Liver (tissue), 9 donors: Measurements from ENCODE around the gene YOD1. TPM values are rescaled to one million over a fixed set of nuclear protein-coding genes. Genes with fewer than 3 reads are reported as not detected.

Source experiments
- DNase-seq: peaks from one replicate; pipeline ENCODE4 v3.0.0-alpha.2; 2017; ENCODE audit warnings: low spot score
- H3K27ac ChIP-seq, 2 donors: one replicate each; pipeline ENCODE4 v1.7.0; 2013; ENCODE audit warnings: inconsistent platforms in 2 of 2, low read length in 2 of 2, control low read depth in 1 of 2, low read depth in 1 of 2, mild to moderate bottlenecking in 1 of 2
- H3K27me3 ChIP-seq, 4 donors: one replicate each; pipeline versions ENCODE4 v1.6.1 to v1.7.0; 2013; ENCODE audit warnings: low read length in 3 of 4, inconsistent platforms in 1 of 4, mild to moderate bottlenecking in 1 of 4, moderate library complexity in 1 of 4; ENCODE audit not compliant: control insufficient read depth in 4 of 4, insufficient read depth in 4 of 4
- H3K36me3 ChIP-seq, 4 donors: one replicate each; pipeline versions ENCODE4 v1.6.1 to v1.7.0; 2013; ENCODE audit warnings: low read length in 3 of 4, mild to moderate bottlenecking in 3 of 4, low read depth in 1 of 4, moderate library complexity in 1 of 4; ENCODE audit not compliant: control insufficient read depth in 4 of 4, insufficient read depth in 3 of 4
- H3K4me1 ChIP-seq, 4 donors: one replicate each; pipeline versions ENCODE4 v1.6.1 to v1.7.0; 2013; ENCODE audit warnings: low read length in 3 of 4, mild to moderate bottlenecking in 3 of 4, moderate library complexity in 1 of 4; ENCODE audit not compliant: control insufficient read depth in 4 of 4, insufficient read depth in 4 of 4
- H3K4me3 ChIP-seq, 3 donors: one replicate each; pipeline versions ENCODE4 v1.6.1 to v1.7.0; 2013; ENCODE audit warnings: low read length in 3 of 3, control low read depth in 1 of 3, low read depth in 1 of 3, mild to moderate bottlenecking in 1 of 3
- H3K9ac ChIP-seq, 2 donors: one replicate each; pipeline ENCODE4 v1.7.0; 2013; ENCODE audit warnings: low read length in 2 of 2, mild to moderate bottlenecking in 2 of 2, moderate library complexity in 2 of 2, control low read depth in 1 of 2, low read depth in 1 of 2
- H3K9me3 ChIP-seq, 4 donors: one replicate each; pipeline versions ENCODE4 v1.6.1 to v1.7.0; 2013; ENCODE audit warnings: low read length in 3 of 4; ENCODE audit not compliant: control insufficient read depth in 4 of 4
- EGR1 ChIP-seq, 2 donors: IDR thresholded peaks; 2 replicates each; pipeline ENCODE4 v1.6.1; 2016 to 2018; ENCODE audit warnings: antibody characterized with exemption in 2 of 2, low read depth in 2 of 2
- FOXA1 ChIP-seq: IDR thresholded peaks from 2 replicates; pipeline ENCODE4 v1.6.1; 2016; ENCODE audit warnings: antibody characterized with exemption
- FOXA2 ChIP-seq: IDR thresholded peaks from 2 replicates; pipeline ENCODE4 v1.6.1; 2016; ENCODE audit warnings: antibody characterized with exemption
- GABPA ChIP-seq, 2 donors: IDR thresholded peaks in 1 of 2; conservative IDR thresholded peaks in 1 of 2; 2 replicates each; pipeline ENCODE4 v1.6.1; 2016; ENCODE audit warnings: antibody characterized with exemption in 2 of 2, mild to moderate bottlenecking in 1 of 2, moderate library complexity in 1 of 2
- HNF4A ChIP-seq, 2 donors: conservative IDR thresholded peaks; 2 replicates each; pipeline ENCODE4 v1.6.1; 2016; ENCODE audit warnings: antibody characterized with exemption in 2 of 2, mild to moderate bottlenecking in 2 of 2
- HNF4G ChIP-seq: IDR thresholded peaks from 2 replicates; pipeline ENCODE4 v1.6.1; 2016; ENCODE audit warnings: antibody characterized with exemption
- JUND ChIP-seq, 2 donors: IDR thresholded peaks; 2 replicates each; pipeline ENCODE4 v1.6.1; 2016; ENCODE audit warnings: antibody characterized with exemption in 2 of 2
- NR2F2 ChIP-seq: IDR thresholded peaks from 2 replicates; pipeline ENCODE4 v1.6.1; 2016; ENCODE audit warnings: antibody characterized with exemption
- RAD21 ChIP-seq, 2 donors: IDR thresholded peaks; 2 replicates each; pipeline ENCODE4 v1.6.1; 2016; ENCODE audit warnings: antibody characterized with exemption in 2 of 2, mild to moderate bottlenecking in 2 of 2
- RXRA ChIP-seq, 2 donors: IDR thresholded peaks; 2 replicates each; pipeline ENCODE4 v1.6.1; 2017 to 2018; ENCODE audit warnings: antibody characterized with exemption in 2 of 2, mild to moderate bottlenecking in 1 of 2
- SP1 ChIP-seq: IDR thresholded peaks from 2 replicates; pipeline ENCODE4 v1.6.1; 2018; ENCODE audit warnings: antibody characterized with exemption, mild to moderate bottlenecking
- TAF1 ChIP-seq: conservative IDR thresholded peaks from 2 replicates; pipeline ENCODE4 v1.6.1; 2016; ENCODE audit warnings: antibody characterized with exemption, mild to moderate bottlenecking
- YY1 ChIP-seq: IDR thresholded peaks from 2 replicates; pipeline ENCODE4 v1.6.1; 2016; ENCODE audit warnings: antibody characterized with exemption, mild to moderate bottlenecking
- WGBS: extraction: QIAGEN DNeasy Blood & Tissue Kit; methylation state at CpG from one replicate; pipeline ENCODE4 v1.1.7; 2013; 5-methylcytosine and 5-hydroxymethylcytosine counted together
- polyA plus RNA-seq, 2 donors: library from polyadenylated mRNA; stranded (reverse) in 1 of 2; unstranded in 1 of 2; fragments of 200-250 nt in 1 of 2; fragments of >200 nt in 1 of 2; fragmentation: Nextera tagmentation in 1 of 2; extraction: Ambion mirVana in 1 of 2; gene quantifications; one replicate each; pipeline versions ENCODE4 v1.2.1 to v1.2.3, GENCODE V29; 2013 to 2015
- total RNA-seq, 2 donors: library from RNA; depleted of rRNA; stranded (reverse); fragments of >200 nt; gene quantifications; one replicate each; pipeline ENCODE4 v1.2.3, GENCODE V29; 2014
- TF ChIP-seq, protein P1 (sequence below): IDR thresholded peaks from 2 replicates; pipeline ENCODE4 v1.6.1; 2016; ENCODE audit warnings: antibody characterized with exemption
- TF ChIP-seq, protein P2 (sequence below): IDR thresholded peaks from 2 replicates; pipeline ENCODE4 v1.6.1; 2016; ENCODE audit warnings: antibody characterized with exemption
- TF ChIP-seq, protein P3 (sequence below): IDR thresholded peaks from 2 replicates; pipeline ENCODE4 v1.6.1; 2016; ENCODE audit warnings: antibody characterized with exemption, mild to moderate bottlenecking
- TF ChIP-seq, protein P4 (sequence below): IDR thresholded peaks from 2 replicates; pipeline ENCODE4 v1.6.1; 2016; ENCODE audit warnings: antibody characterized with exemption
- TF ChIP-seq, protein P5 (sequence below): fragments of 150-350 bp; IDR thresholded peaks from 2 replicates; pipeline ENCODE4 v1.5.1; 2017; ENCODE audit warnings: improper control_type of control experiment, low read depth, low read length; ENCODE audit not compliant: missing input control
- donor health status: healthy.
- donor health status: healthy.
- donor health status: healthy.
- donor health status: healthy.
- donor health status: healthy.

The YOD1 gene
- total and polyA plus RNA-seq, 4 donors: 1.3 to 79.4 (median 4.7) TPM

DNA sequence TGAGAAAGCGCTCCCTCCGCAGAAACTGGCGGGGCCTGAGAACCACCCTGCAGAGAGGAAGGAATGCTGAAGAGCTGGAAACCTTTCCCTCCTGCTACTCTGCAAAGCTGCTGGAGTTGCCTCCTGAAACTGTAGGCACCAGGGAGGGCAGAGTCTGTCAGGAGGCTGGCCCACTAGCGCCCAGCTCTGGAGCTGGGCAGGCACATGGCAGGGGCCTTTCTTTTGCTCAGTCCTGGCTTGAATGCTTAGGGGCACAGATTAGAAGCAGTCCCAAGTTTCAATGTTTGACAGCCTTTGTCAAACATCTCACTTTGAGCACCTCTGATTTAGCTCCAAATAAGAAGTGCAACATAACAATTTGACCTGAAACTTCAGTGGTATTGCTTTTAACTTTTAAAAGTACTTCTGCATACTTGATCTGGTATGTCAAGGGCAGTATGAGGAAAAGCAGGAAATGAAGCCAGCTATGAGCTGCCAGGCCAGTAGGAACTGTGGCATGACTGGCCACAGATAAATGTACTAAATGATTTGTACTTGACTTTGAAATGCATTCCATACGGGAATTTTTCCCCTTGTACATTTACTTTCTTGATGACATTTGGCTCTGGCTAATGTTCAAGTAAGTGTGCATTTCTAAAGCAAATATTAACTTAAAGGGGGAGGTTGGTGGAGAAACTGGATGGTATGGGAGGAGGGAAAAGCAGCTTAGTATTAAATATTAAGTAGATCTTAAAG is 25.7 kb downstream of the YOD1 start:
- Histone ChIP-seq H3K27ac (peak overlapping the region in 1 of 2 donors; percentile 33), H3K36me3 (no peaks in the 10 kb centered on the region), H3K9ac (no peak overlapping the region), H3K27me3 (no peaks in the 10 kb centered on the region), H3K4me3 (no peak overlapping the region), H3K9me3 (no peaks in the 10 kb centered on the region), H3K4me1 (peaks cover 3 to 14% (median 9%) of the 10 kb centered on the region in 4 donors)
- DNase-seq: peak; percentile 63
- TF ChIP-seq, protein P1, sequence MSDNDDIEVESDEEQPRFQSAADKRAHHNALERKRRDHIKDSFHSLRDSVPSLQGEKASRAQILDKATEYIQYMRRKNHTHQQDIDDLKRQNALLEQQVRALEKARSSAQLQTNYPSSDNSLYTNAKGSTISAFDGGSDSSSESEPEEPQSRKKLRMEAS: no peak
- TF ChIP-seq SP1: peak; percentile 6
- WGBS: 65% methylated on average over 5 of the region's 5 CpGs

DNA sequence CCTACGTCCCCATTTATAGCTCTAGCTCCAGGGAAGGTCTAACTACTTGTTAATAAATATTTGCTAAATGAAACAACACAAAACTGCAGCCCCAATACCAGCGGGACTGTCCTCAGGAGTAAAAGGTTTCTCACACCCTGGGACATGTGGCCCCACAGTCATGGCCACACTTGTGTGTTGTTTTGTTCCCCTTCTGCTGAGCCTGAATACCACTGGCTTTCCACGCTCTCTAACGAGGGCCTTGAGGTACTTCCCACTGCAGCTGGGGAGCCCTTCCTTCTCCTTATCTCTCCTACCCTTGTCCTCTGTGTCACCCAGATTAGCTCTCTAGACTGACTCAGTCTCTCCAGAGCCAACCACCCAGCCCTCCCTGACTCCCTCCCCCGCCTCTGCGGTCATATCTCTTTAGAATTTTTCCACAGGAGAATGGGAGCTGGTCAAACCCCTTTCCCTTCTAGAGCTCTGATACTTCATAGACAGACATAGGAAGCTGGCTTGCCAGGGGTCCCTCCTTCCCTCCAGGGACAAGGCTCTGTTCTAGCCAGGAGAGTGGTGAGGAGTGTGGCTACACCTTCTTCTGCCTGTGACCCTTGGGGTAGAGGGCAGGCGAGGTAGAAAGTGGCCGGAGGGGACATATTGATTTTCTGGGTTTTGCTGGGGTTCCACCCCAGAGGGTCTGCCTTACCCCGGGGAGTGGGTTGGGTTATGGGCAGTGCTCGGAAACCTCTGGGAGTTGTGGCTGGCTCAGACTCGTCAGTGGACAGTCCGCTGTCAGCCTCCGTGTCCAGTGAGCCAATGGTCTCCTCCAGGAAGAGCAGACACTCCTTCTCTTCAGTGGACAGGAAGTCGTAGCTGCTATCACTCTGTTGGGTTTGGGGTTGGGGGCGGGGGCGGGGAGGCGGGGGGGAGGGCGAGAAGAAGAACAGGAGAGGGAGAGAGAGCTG is 26.5 kb downstream of the YOD1 start:
- no peak overlapping the region for H3K4me3 ChIP-seq
- H3K9me3 ChIP-seq: no peaks in the 10 kb centered on the region
- no peak for TF ChIP-seq EGR1 (IDR thresholded peaks at IDR 0.05; ENCODE audit: low read depth in 2 of 2)
- no peak for TF ChIP-seq RXRA (IDR thresholded peaks at IDR 0.05)
- TF ChIP-seq, protein P1: no peak
- TF ChIP-seq NR2F2: no peak
- TF ChIP-seq, protein P2, sequence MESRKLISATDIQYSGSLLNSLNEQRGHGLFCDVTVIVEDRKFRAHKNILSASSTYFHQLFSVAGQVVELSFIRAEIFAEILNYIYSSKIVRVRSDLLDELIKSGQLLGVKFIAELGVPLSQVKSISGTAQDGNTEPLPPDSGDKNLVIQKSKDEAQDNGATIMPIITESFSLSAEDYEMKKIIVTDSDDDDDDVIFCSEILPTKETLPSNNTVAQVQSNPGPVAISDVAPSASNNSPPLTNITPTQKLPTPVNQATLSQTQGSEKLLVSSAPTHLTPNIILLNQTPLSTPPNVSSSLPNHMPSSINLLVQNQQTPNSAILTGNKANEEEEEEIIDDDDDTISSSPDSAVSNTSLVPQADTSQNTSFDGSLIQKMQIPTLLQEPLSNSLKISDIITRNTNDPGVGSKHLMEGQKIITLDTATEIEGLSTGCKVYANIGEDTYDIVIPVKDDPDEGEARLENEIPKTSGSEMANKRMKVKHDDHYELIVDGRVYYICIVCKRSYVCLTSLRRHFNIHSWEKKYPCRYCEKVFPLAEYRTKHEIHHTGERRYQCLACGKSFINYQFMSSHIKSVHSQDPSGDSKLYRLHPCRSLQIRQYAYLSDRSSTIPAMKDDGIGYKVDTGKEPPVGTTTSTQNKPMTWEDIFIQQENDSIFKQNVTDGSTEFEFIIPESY: no peak
- TF ChIP-seq RAD21 (IDR thresholded peaks at IDR 0.05): no peak
- TF ChIP-seq, protein P3, sequence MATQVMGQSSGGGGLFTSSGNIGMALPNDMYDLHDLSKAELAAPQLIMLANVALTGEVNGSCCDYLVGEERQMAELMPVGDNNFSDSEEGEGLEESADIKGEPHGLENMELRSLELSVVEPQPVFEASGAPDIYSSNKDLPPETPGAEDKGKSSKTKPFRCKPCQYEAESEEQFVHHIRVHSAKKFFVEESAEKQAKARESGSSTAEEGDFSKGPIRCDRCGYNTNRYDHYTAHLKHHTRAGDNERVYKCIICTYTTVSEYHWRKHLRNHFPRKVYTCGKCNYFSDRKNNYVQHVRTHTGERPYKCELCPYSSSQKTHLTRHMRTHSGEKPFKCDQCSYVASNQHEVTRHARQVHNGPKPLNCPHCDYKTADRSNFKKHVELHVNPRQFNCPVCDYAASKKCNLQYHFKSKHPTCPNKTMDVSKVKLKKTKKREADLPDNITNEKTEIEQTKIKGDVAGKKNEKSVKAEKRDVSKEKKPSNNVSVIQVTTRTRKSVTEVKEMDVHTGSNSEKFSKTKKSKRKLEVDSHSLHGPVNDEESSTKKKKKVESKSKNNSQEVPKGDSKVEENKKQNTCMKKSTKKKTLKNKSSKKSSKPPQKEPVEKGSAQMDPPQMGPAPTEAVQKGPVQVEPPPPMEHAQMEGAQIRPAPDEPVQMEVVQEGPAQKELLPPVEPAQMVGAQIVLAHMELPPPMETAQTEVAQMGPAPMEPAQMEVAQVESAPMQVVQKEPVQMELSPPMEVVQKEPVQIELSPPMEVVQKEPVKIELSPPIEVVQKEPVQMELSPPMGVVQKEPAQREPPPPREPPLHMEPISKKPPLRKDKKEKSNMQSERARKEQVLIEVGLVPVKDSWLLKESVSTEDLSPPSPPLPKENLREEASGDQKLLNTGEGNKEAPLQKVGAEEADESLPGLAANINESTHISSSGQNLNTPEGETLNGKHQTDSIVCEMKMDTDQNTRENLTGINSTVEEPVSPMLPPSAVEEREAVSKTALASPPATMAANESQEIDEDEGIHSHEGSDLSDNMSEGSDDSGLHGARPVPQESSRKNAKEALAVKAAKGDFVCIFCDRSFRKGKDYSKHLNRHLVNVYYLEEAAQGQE: no peak
- TF ChIP-seq JUND (IDR thresholded peaks at IDR 0.05): no peak
- no peak for TF ChIP-seq SP1
- TF ChIP-seq, protein P4, sequence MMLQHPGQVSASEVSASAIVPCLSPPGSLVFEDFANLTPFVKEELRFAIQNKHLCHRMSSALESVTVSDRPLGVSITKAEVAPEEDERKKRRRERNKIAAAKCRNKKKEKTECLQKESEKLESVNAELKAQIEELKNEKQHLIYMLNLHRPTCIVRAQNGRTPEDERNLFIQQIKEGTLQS: no peak
- TF ChIP-seq TAF1: no peak
- no peak for TF ChIP-seq FOXA2
- no peak for TF ChIP-seq FOXA1
- TF ChIP-seq HNF4A (conservative IDR thresholded peaks at IDR 0.05): no peak
- TF ChIP-seq, protein P5, sequence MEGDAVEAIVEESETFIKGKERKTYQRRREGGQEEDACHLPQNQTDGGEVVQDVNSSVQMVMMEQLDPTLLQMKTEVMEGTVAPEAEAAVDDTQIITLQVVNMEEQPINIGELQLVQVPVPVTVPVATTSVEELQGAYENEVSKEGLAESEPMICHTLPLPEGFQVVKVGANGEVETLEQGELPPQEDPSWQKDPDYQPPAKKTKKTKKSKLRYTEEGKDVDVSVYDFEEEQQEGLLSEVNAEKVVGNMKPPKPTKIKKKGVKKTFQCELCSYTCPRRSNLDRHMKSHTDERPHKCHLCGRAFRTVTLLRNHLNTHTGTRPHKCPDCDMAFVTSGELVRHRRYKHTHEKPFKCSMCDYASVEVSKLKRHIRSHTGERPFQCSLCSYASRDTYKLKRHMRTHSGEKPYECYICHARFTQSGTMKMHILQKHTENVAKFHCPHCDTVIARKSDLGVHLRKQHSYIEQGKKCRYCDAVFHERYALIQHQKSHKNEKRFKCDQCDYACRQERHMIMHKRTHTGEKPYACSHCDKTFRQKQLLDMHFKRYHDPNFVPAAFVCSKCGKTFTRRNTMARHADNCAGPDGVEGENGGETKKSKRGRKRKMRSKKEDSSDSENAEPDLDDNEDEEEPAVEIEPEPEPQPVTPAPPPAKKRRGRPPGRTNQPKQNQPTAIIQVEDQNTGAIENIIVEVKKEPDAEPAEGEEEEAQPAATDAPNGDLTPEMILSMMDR: no peak
- no peak for TF ChIP-seq YY1
- no peak for TF ChIP-seq HNF4G
- no peak for TF ChIP-seq GABPA (IDR thresholded peaks at IDR 0.05 in 1 of 2, conservative IDR thresholded peaks at IDR 0.05 in 1 of 2)
- no peaks in the 10 kb centered on the region for H3K36me3 ChIP-seq
- no peak overlapping the region for H3K9ac ChIP-seq
- peaks cover 3 to 14% (median 8%) of the 10 kb centered on the region in 4 donors for H3K4me1 ChIP-seq
- peak; percentile 80 for DNase-seq
- H3K27ac ChIP-seq: no peak overlapping the region
- no peaks in the 10 kb centered on the region for H3K27me3 ChIP-seq
- 73% methylated on average over 18 of the region's 18 CpGs for WGBS
